Fibroblast of lung (primary cell): Measurements from ENCODE around the gene MITF. TPM values are rescaled to one million over a fixed set of nuclear protein-coding genes. Genes with fewer than 3 reads are reported as not detected.

Experiments
- DNase-seq, 2 donors: peaks; one replicate each; pipeline versions ENCODE4 v3.0.0 to v3.0.0-alpha.2; 2010; ENCODE audit warnings: low read depth in 2 of 2
- H2AFZ ChIP-seq: 2 replicates; pipeline ENCODE4 v1.5.1; 2012; ENCODE audit warnings: low read length, control low read depth, inconsistent platforms
- H3K27ac ChIP-seq: 2 replicates; pipeline ENCODE4 v1.5.1; 2011; ENCODE audit warnings: low read length, control low read depth; ENCODE audit not compliant: insufficient read depth
- H3K27me3 ChIP-seq: 2 replicates; pipeline ENCODE4 v1.5.1; 2011; ENCODE audit warnings: mild to moderate bottlenecking, low read length; ENCODE audit not compliant: control insufficient read depth, insufficient read depth
- H3K36me3 ChIP-seq: 2 replicates; pipeline ENCODE4 v1.5.1; 2011; ENCODE audit warnings: low read length; ENCODE audit not compliant: control insufficient read depth, insufficient read depth
- H3K4me1 ChIP-seq: 2 replicates; pipeline ENCODE4 v1.5.1; 2011; ENCODE audit warnings: low read length; ENCODE audit not compliant: control insufficient read depth, insufficient read depth; ENCODE audit errors: extremely low read depth
- H3K4me2 ChIP-seq: 2 replicates; pipeline ENCODE4 v1.5.1; 2011; ENCODE audit warnings: low read length, control low read depth; ENCODE audit not compliant: insufficient read depth; ENCODE audit errors: extremely low read depth
- H3K4me3 ChIP-seq, 4 experiments: fragments of 200-600 bp in 1 of 4; sonication (generic) in 1 of 4; replicated peaks in 1 of 4; 2 replicates each; pipeline ENCODE4 v1.5.1; 2011 to 2016; ENCODE audit warnings: low read length in 4 of 4, low read depth in 3 of 4, mild to moderate bottlenecking in 3 of 4, control low read depth in 2 of 4, inconsistent platforms in 1 of 4, mixed read lengths in 1 of 4; ENCODE audit not compliant: insufficient read depth in 1 of 4; ENCODE audit errors: control extremely low read depth in 1 of 4
- H3K79me2 ChIP-seq: 2 replicates; pipeline ENCODE4 v1.5.1; 2012; ENCODE audit warnings: mild to moderate bottlenecking, low read length, inconsistent platforms; ENCODE audit not compliant: control insufficient read depth, insufficient read depth
- H3K9ac ChIP-seq: 2 replicates; pipeline ENCODE4 v1.5.1; 2011; ENCODE audit warnings: mild to moderate bottlenecking, low read length, control low read depth; ENCODE audit not compliant: insufficient read depth
- H3K9me3 ChIP-seq: 2 replicates; pipeline ENCODE4 v1.5.1; 2012; ENCODE audit warnings: low read depth, low read length; ENCODE audit not compliant: control insufficient read depth, insufficient read depth
- H4K20me1 ChIP-seq: 2 replicates; pipeline ENCODE4 v1.5.1; 2011; ENCODE audit warnings: low read length; ENCODE audit not compliant: control insufficient read depth, insufficient read depth; ENCODE audit errors: extremely low read depth
- CTCF ChIP-seq, 2 donors: IDR thresholded peaks in 1 of 2; conservative IDR thresholded peaks in 1 of 2; 1 replicate in 1 of 2; 2 replicates in 1 of 2; pipeline ENCODE4 v1.5.1; 2011 to 2012; ENCODE audit warnings: low read length in 2 of 2, control low read depth in 1 of 2, inconsistent platforms in 1 of 2, low read depth in 1 of 2, mild to moderate bottlenecking in 1 of 2
- EZH2 ChIP-seq: IDR thresholded peaks from 2 replicates; pipeline ENCODE4 v1.5.1; 2012; ENCODE audit warnings: low read length, control low read depth, mild to moderate bottlenecking; ENCODE audit errors: missing control alignments
- polyA plus RNA-seq, 2 donors: library from polyadenylated mRNA; depleted of rRNA in 1 of 2; stranded (reverse) in 1 of 2; unstranded in 1 of 2; fragments of >200 nt; gene quantifications; 2 replicates each; pipeline ENCODE4 v1.2.1, GENCODE V29; 2011 to 2012; ENCODE audit warnings: missing spikeins in 1 of 2
- total RNA-seq: library from RNA; depleted of rRNA; stranded (reverse); fragments of >200 nt; gene quantifications from 2 replicates; pipeline ENCODE4 v1.2.1, GENCODE V29; 2014

The MITF gene
- total and polyA plus RNA-seq, 2 donors (not counting 1 experiment from before 2014, with no cell fraction given) = 31.6 to 34.3 TPM

GRCh38 chr3:69938931-69939330, 199.7 kb downstream of the MITF start:
- Histone ChIP-seq H3K4me1 (peaks cover 2% of the 10 kb centered on the region), H3K36me3 (no peaks in the 10 kb centered on the region), H3K27me3 (no peaks in the 10 kb centered on the region), H2AFZ (no peak overlapping the region), H3K9ac (no peak overlapping the region), H3K27ac (no peak overlapping the region), H3K4me2 (no peak overlapping the region), H4K20me1 (no peaks in the 10 kb centered on the region), H3K9me3 (no peaks in the 10 kb centered on the region), H3K4me3 (no peak overlapping the region), H3K79me2 (no peaks in the 10 kb centered on the region)
- no peak for DNase-seq
- TF ChIP-seq CTCF (conservative IDR thresholded peaks at IDR 0.05 in 1 of 2, IDR thresholded peaks at IDR 0.05 in 1 of 2; ENCODE audit: low read depth in 1 of 2, low read length in 2 of 2) (no peak), EZH2 (no peak)

GRCh38 chr3:69941037-69941436, 201.8 kb downstream of the MITF start:
- no peak overlapping the region for H3K4me3 ChIP-seq
- H3K36me3 ChIP-seq = no peaks in the 10 kb centered on the region
- H3K4me2 ChIP-seq = no peak overlapping the region
- H3K9me3 ChIP-seq = no peaks in the 10 kb centered on the region
- no peak overlapping the region for H3K9ac ChIP-seq
- H3K79me2 ChIP-seq = no peaks in the 10 kb centered on the region
- DNase-seq = peak in 1 of 2 donors; percentile 44
- TF ChIP-seq CTCF (conservative IDR thresholded peaks at IDR 0.05 in 1 of 2, IDR thresholded peaks at IDR 0.05 in 1 of 2; ENCODE audit: low read depth in 1 of 2, low read length in 2 of 2) (no peak), EZH2 (no peak)
- no peak overlapping the region for H2AFZ ChIP-seq
- H3K27me3 ChIP-seq = no peaks in the 10 kb centered on the region
- H3K27ac ChIP-seq = no peak overlapping the region
- peaks cover 2% of the 10 kb centered on the region for H3K4me1 ChIP-seq
- H4K20me1 ChIP-seq = no peaks in the 10 kb centered on the region

- DNase-seq = peak in 1 of 2 donors; percentile 29
- no peak overlapping the region for H3K4me2 ChIP-seq
- H4K20me1 ChIP-seq = no peaks in the 10 kb centered on the region
- H3K4me3 ChIP-seq = no peak overlapping the region
- H2AFZ ChIP-seq = no peak overlapping the region
- no peak for TF ChIP-seq EZH2
- TF ChIP-seq CTCF (conservative IDR thresholded peaks at IDR 0.05 in 1 of 2, IDR thresholded peaks at IDR 0.05 in 1 of 2; ENCODE audit: low read depth in 1 of 2, low read length in 2 of 2) = no peak
- no peaks in the 10 kb centered on the region for H3K36me3 ChIP-seq
- H3K9ac ChIP-seq = no peak overlapping the region
- H3K27me3 ChIP-seq = no peaks in the 10 kb centered on the region
- H3K4me1 ChIP-seq = peaks cover 2% of the 10 kb centered on the region
- no peaks in the 10 kb centered on the region for H3K9me3 ChIP-seq
- no peak overlapping the region for H3K27ac ChIP-seq
- no peaks in the 10 kb centered on the region for H3K79me2 ChIP-seq
These were observed 202.3 kb downstream of the MITF start for GRCh38 chr3:69941439-69942176.
